ENCODE measurements around the gene TECR.
"Not testable (repeated sequence)": the region's sequence is repeated elsewhere in the genome, so short reads cannot be mapped to it uniquely, and the experiment has no call there.

- TF ChIP-seq, protein P1, sequence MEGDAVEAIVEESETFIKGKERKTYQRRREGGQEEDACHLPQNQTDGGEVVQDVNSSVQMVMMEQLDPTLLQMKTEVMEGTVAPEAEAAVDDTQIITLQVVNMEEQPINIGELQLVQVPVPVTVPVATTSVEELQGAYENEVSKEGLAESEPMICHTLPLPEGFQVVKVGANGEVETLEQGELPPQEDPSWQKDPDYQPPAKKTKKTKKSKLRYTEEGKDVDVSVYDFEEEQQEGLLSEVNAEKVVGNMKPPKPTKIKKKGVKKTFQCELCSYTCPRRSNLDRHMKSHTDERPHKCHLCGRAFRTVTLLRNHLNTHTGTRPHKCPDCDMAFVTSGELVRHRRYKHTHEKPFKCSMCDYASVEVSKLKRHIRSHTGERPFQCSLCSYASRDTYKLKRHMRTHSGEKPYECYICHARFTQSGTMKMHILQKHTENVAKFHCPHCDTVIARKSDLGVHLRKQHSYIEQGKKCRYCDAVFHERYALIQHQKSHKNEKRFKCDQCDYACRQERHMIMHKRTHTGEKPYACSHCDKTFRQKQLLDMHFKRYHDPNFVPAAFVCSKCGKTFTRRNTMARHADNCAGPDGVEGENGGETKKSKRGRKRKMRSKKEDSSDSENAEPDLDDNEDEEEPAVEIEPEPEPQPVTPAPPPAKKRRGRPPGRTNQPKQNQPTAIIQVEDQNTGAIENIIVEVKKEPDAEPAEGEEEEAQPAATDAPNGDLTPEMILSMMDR (IDR thresholded peaks at IDR 0.05) = not testable (repeated sequence)
- not testable (repeated sequence) for TF ChIP-seq POLR2A (IDR thresholded peaks at IDR 0.05)
These were observed 55.0 kb downstream of the TECR start for GRCh38 chr19:14584372-14584771.

Data from uterus (tissue), 2 donors.